HepG2 (cell line): ENCODE results near the gene IKZF5. TPM values are rescaled to one million over a fixed set of nuclear protein-coding genes. Genes with fewer than 3 reads are reported as not detected.

Experiments used
- ATAC-seq: fragments of 200-7000 bp; cut with Tn5 transposase; 3 replicates; pipeline ENCODE4 v1.9.1; 2020; ENCODE audit warnings: mild to moderate bottlenecking, moderate library complexity
- BruUV-seq: library from RNA; stranded (reverse); fragments of 400-500 nt; replicated peaks from 2 replicates; lab custom pipeline; 2021; lab: Mats Ljungman, UMichigan
- CTCF ChIA-PET: fragments of 300-600 bp; formaldehyde crosslinking; extraction: SDS; loops from one replicate; lab custom pipeline; 2021; ENCODE audit warnings: low total read pairs, inconsistent platforms, low intra/inter-chr PET ratio; lab: Yijun Ruan, JAX
- POLR2A ChIA-PET: fragments of 350-600 bp; sonication (Branson Sonifier 250); formaldehyde crosslinking; loops from one replicate; lab custom pipeline; 2020; ENCODE audit warnings: antibody characterized with exemption, inconsistent platforms; lab: Yijun Ruan, JAX
- DNase-seq: peaks from one replicate; pipeline ENCODE4 v3.0.0-alpha.2; 2015; ENCODE audit warnings: low spot score
- FAIRE-seq: peaks from 3 replicates; lab custom pipeline; 2011; peaks lifted over from hg19 to GRCh38; lab: Jason Lieb, UNC
- H2AFZ ChIP-seq: one replicate; pipeline ENCODE4 v1.6.1; 2011; ENCODE audit warnings: low read length, inconsistent platforms
- H3K27ac ChIP-seq: fragments of 300-600 bp; 3 replicates; pipeline ENCODE4 v1.8.0; 2011; ENCODE audit warnings: mixed run types, mild to moderate bottlenecking, mixed read lengths, low read length, inconsistent platforms; ENCODE audit not compliant: insufficient read depth; ENCODE audit errors: extremely low read length
- H3K27me3 ChIP-seq, 2 experiments: fragments of 200-600 bp in 1 of 2; 2 replicates in 1 of 2; 3 replicates in 1 of 2; pipeline versions ENCODE4 v1.6.0 to v1.8.0; 2011; ENCODE audit warnings: low read length in 2 of 2, mild to moderate bottlenecking in 2 of 2, moderate library complexity in 2 of 2, inconsistent platforms in 1 of 2; ENCODE audit not compliant: insufficient read depth in 2 of 2, control insufficient read depth in 1 of 2
- H3K36me3 ChIP-seq, 2 experiments: fragments of 200-600 bp in 1 of 2; replicated peaks in 1 of 2; 2 replicates in 1 of 2; 3 replicates in 1 of 2; pipeline versions ENCODE4 v1.5.1 to v1.8.0; 2011; ENCODE audit warnings: low read length in 2 of 2, inconsistent platforms in 1 of 2; ENCODE audit not compliant: insufficient read depth in 2 of 2, control insufficient read depth in 1 of 2
- H3K4me1 ChIP-seq: 2 replicates; pipeline ENCODE4 v1.5.1; 2012; ENCODE audit warnings: low read length, inconsistent platforms; ENCODE audit not compliant: insufficient read depth
- H3K4me2 ChIP-seq: 2 replicates; pipeline ENCODE4 v1.6.0; 2011; ENCODE audit warnings: low read depth, low read length, inconsistent platforms
- H3K4me3 ChIP-seq, 3 experiments: fragments of 200-600 bp in 1 of 3; sonication (generic), shearing (Covaris generic) in 1 of 3; replicated peaks in 1 of 3; 2 replicates each; pipeline ENCODE4 v1.5.1; 2011 to 2016; ENCODE audit warnings: low read length in 3 of 3, inconsistent platforms in 2 of 3, low read depth in 2 of 3, mild to moderate bottlenecking in 2 of 3, control low read depth in 1 of 3, mixed read lengths in 1 of 3; ENCODE audit not compliant: insufficient read depth in 1 of 3
- H3K79me2 ChIP-seq: one replicate; pipeline ENCODE4 v1.6.1; 2011; ENCODE audit warnings: low read length, inconsistent platforms; ENCODE audit not compliant: insufficient read depth
- H3K9ac ChIP-seq: 2 replicates; pipeline ENCODE4 v1.6.0; 2011; ENCODE audit warnings: mild to moderate bottlenecking, low read depth, low read length, inconsistent platforms; ENCODE audit not compliant: insufficient read depth
- H3K9me3 ChIP-seq: 2 replicates; pipeline ENCODE4 v1.5.1; 2012; ENCODE audit warnings: mild to moderate bottlenecking, low read length
- H4K20me1 ChIP-seq: 2 replicates; pipeline ENCODE4 v1.6.0; 2011; ENCODE audit warnings: inconsistent platforms, mild to moderate bottlenecking, low read length, moderate library complexity; ENCODE audit not compliant: insufficient read depth
- AGO1 ChIP-seq: fragments of 200-400 bp; formaldehyde crosslinking; IDR thresholded peaks from 2 replicates; pipeline ENCODE4 v1.6.1; 2017; ENCODE audit warnings: mild to moderate bottlenecking, low read depth, low read length, moderate library complexity; ENCODE audit not compliant: poor library complexity, severe bottlenecking
- CREM ChIP-seq, 2 experiments: sonication (generic) in 1 of 2; formaldehyde crosslinking in 1 of 2; IDR thresholded peaks; 2 replicates each; pipeline versions ENCODE4 v1.4.0 to v1.6.1; 2016 to 2020; ENCODE audit warnings: antibody characterized with exemption in 1 of 2, mild to moderate bottlenecking in 1 of 2, missing genetic modification reagents in 1 of 2
- GRHL1 ChIP-seq: sonication (generic); formaldehyde crosslinking; conservative IDR thresholded peaks from 2 replicates; pipeline ENCODE4 v1.8.0; 2022; ENCODE audit warnings: missing genetic modification reagents
- LCORL ChIP-seq, 2 experiments: fragments of 450-650 bp in 1 of 2; sonication (generic) in 1 of 2; formaldehyde crosslinking in 1 of 2; IDR thresholded peaks; 2 replicates each; pipeline versions ENCODE4 v1.5.0 to v1.6.1; 2017 to 2020; ENCODE audit warnings: antibody characterized with exemption in 1 of 2, missing genetic modification reagents in 1 of 2
- RXRB ChIP-seq: IDR thresholded peaks from 2 replicates; pipeline ENCODE4 v1.6.1; 2016; ENCODE audit warnings: borderline replicate concordance, missing genetic modification reagents, missing compliant biosample characterization
- SATB2 ChIP-seq: sonication (generic); formaldehyde crosslinking; IDR thresholded peaks from 2 replicates; pipeline ENCODE4 v1.5.0; 2020; ENCODE audit warnings: missing genetic modification reagents
- SIX4 ChIP-seq: sonication (generic); formaldehyde crosslinking; IDR thresholded peaks from 2 replicates; pipeline ENCODE4 v1.4.0; 2020; ENCODE audit warnings: missing genetic modification reagents
- SSRP1 ChIP-seq: IDR thresholded peaks from 2 replicates; pipeline ENCODE4 v1.6.1; 2016; ENCODE audit warnings: control low read depth
- ZNF12 ChIP-seq: sonication (generic); formaldehyde crosslinking; IDR thresholded peaks from 2 replicates; pipeline ENCODE4 v1.5.0; 2020; ENCODE audit warnings: missing genetic modification reagents
- ZNF567 ChIP-seq: sonication (generic); formaldehyde crosslinking; IDR thresholded peaks from 2 replicates; pipeline ENCODE4 v1.8.1; 2023; ENCODE audit warnings: mild to moderate bottlenecking, missing genetic modification reagents, borderline replicate concordance
- ZNF609 ChIP-seq: sonication (generic); formaldehyde crosslinking; IDR thresholded peaks from 2 replicates; pipeline ENCODE4 v1.4.0; 2020; ENCODE audit warnings: mild to moderate bottlenecking, missing genetic modification reagents, borderline replicate concordance
- WGBS: methylation state at CpG from one replicate; pipeline ENCODE4 v1.1.6; 2017; ENCODE audit warnings: low lambda C conversion rate; 5-methylcytosine and 5-hydroxymethylcytosine counted together
- in situ Hi-C: cut with HindIII; loops from 2 replicates; pipeline ENCODE4 v1.10.0; 2017; ENCODE audit warnings: low pct_unique_long_range_greater_than_20kb; ENCODE audit not compliant: extremely low pct_ligation_motif_present
- intact Hi-C: fragments of 100-400 bp; cut with micrococcal nuclease; formaldehyde crosslinking; loops from one replicate; pipeline ENCODE4 v1.10.0; 2022; ENCODE audit not compliant: unreplicated experiment
- polyA plus RNA-seq, 8 experiments: library from polyadenylated mRNA; depleted of rRNA in 3 of 8; stranded (reverse) in 7 of 8; unstranded in 1 of 8; fragments of >200 nt; fragmentation: Illumina TruSeq in 4 of 8; extraction: Trizol in 4 of 8; gene quantifications; 2 replicates each; pipeline versions ENCODE4 v1.2.1 to v1.2.3, GENCODE V29; 2011 to 2016; ENCODE audit warnings: low read depth in 4 of 8, missing spikeins in 1 of 8, mixed read lengths in 1 of 8; ENCODE audit not compliant: insufficient read depth in 1 of 8
- total RNA-seq, 5 experiments: library from RNA; depleted of rRNA; stranded (reverse); fragments of >200 nt; fragmentation: Illumina TruSeq; extraction: Trizol; gene quantifications; 2 replicates each; pipeline ENCODE4 v1.2.3, GENCODE V29; 2016; ENCODE audit warnings: low read depth in 1 of 5
- TF ChIP-seq, protein P1 (sequence below): sonication (generic); formaldehyde crosslinking; IDR thresholded peaks from 2 replicates; pipeline ENCODE4 v1.4.0; 2020; ENCODE audit warnings: missing genetic modification reagents

The IKZF5 gene
- total and polyA plus RNA-seq, 2 of the 13 experiments (the other 11 are each of a cell fraction or from before 2014, with no cell fraction given), result 3.7 to 12.0 TPM

- Histone ChIP-seq H4K20me1 (no peaks in the 10 kb centered on the region; the same call in 1 of the 2 replicates), H2AFZ (no peak overlapping the region), H3K4me2 (peak overlapping the region; percentile 66), H3K4me3 (peak overlapping the region; percentile 10 to 62 (median 33); a peak in 3 of 6 replicates), H3K9ac (peak overlapping the region; percentile 59), H3K79me2 (peaks cover 76% of the 10 kb centered on the region), H3K36me3 (peaks cover 0 to 3% of the 10 kb centered on the region in 2 experiments; a peak in 3 of 5 replicates), H3K27ac (peak overlapping the region; percentile 87), H3K9me3 (no peaks in the 10 kb centered on the region), H3K27me3 (no peaks in the 10 kb centered on the region), H3K4me1 (peaks cover 98% of the 10 kb centered on the region)
- WGBS, result 0% methylated on average over 1 of the region's 1 CpG
- BruUV-seq, result no TSS peak
- intact Hi-C loops, result loop anchor here (1.0 to 2.0 kb wide), 2 partner anchors 12 to 15 kb away; partner anchors contain the start of gene IKZF5
- FAIRE-seq, result peak; percentile 37
- peak; percentile 96 for DNase-seq
- in situ Hi-C loops, result no loop called here
- ChIA-PET CTCF (no interaction called here), POLR2A (interaction anchor here (1.2 to 6.5 kb wide), 7 partner anchors 10 to 710 kb away, joined by 3 to 131 read pairs (median 8); partner anchors contain the start of genes ACADSB, BUB3, C10orf88 and IKZF5)
- ATAC-seq, result peak; percentile 85
- TF ChIP-seq LCORL (IDR thresholded peaks at IDR 0.05) (no peak), LCORL (CRISPR knock-in tag; IDR thresholded peaks at IDR 0.05) (0 out of 2 replicates have a peak, but pooled peaks have one; percentile 14), ZNF609 (CRISPR knock-in tag) (peak; percentile 76), AGO1 (no peak), SATB2 (CRISPR knock-in tag) (no peak), SSRP1 (no peak), ZNF567 (no peak), CREM (IDR thresholded peaks at IDR 0.05) (peak; percentile 81), CREM (CRISPR knock-in tag; IDR thresholded peaks at IDR 0.05) (no peak), SIX4 (CRISPR knock-in tag) (0 out of 2 replicates have a peak, but pooled peaks have one; percentile 24), GRHL1 (CRISPR knock-in tag) (no peak), RXRB (peak; percentile 79), ZNF12 (CRISPR knock-in tag) (no peak)
- TF ChIP-seq, protein P1, sequence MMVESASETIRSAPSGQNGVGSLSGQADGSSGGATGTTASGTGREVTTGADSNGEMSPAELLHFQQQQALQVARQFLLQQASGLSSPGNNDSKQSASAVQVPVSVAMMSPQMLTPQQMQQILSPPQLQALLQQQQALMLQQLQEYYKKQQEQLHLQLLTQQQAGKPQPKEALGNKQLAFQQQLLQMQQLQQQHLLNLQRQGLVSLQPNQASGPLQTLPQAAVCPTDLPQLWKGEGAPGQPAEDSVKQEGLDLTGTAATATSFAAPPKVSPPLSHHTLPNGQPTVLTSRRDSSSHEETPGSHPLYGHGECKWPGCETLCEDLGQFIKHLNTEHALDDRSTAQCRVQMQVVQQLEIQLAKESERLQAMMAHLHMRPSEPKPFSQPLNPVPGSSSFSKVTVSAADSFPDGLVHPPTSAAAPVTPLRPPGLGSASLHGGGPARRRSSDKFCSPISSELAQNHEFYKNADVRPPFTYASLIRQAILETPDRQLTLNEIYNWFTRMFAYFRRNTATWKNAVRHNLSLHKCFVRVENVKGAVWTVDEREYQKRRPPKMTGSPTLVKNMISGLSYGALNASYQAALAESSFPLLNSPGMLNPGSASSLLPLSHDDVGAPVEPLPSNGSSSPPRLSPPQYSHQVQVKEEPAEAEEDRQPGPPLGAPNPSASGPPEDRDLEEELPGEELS (CRISPR knock-in tag), result peak; percentile 80
These were observed 11.5 kb upstream of the IKZF5 start for GRCh38 chr10:123019941-123020703.
